BJ (cell line): ENCODE data around the gene ARGFX. TPM values are rescaled to one million over a fixed set of nuclear protein-coding genes. Genes with fewer than 3 reads are reported as not detected.
"Not testable (repeated sequence)": the region's sequence is repeated elsewhere in the genome, so short reads cannot be mapped to it uniquely, and the experiment has no call there.

Source experiments
- CTCF ChIA-PET: fragments of 350-600 bp; formaldehyde crosslinking; extraction: SDS; loops from one replicate; lab custom pipeline; 2021; ENCODE audit warnings: antibody characterized with exemption, inconsistent platforms; lab: Yijun Ruan, JAX
- POLR2A ChIA-PET: fragments of 300-600 bp; sonication (Branson Sonifier 250); formaldehyde crosslinking; extraction: SDS; loops from one replicate; lab custom pipeline; 2021; ENCODE audit warnings: antibody characterized with exemption; lab: Charles Lee
- DNase-seq: peaks from one replicate; pipeline ENCODE4 v3.0.0-alpha.2; 2011; ENCODE audit warnings: low read depth
- H3K27me3 ChIP-seq: 2 replicates; pipeline ENCODE4 v1.6.0; 2011; ENCODE audit warnings: low read length; ENCODE audit not compliant: control insufficient read depth, insufficient read depth
- H3K36me3 ChIP-seq: 2 replicates; pipeline ENCODE4 v1.5.1; 2011; ENCODE audit warnings: low read length; ENCODE audit not compliant: control insufficient read depth, insufficient read depth
- H3K4me3 ChIP-seq: 2 replicates; pipeline ENCODE4 v1.5.1; 2011; ENCODE audit warnings: low read depth, mild to moderate bottlenecking, control low read depth, low read length
- polyA plus RNA-seq: library from polyadenylated mRNA; depleted of rRNA; stranded (reverse); fragments of >200 nt; gene quantifications from 2 replicates; pipeline ENCODE4 v1.2.3, GENCODE V29; 2011
- TF ChIP-seq, protein P1 (sequence below): IDR thresholded peaks from 2 replicates; pipeline ENCODE4 v1.5.1; 2011; ENCODE audit warnings: low read depth, mild to moderate bottlenecking, control low read depth, inconsistent platforms, low read length, moderate library complexity; ENCODE audit not compliant: insufficient read depth

Gene ARGFX
- polyA plus RNA-seq, 1 experiment: not detected

GRCh38 chr3:121584418-121584817, 16.7 kb downstream of the ARGFX start:
- POLR2A ChIA-PET: no interaction called here
- DNase-seq: no peak
- Histone ChIP-seq H3K4me3 (no peak overlapping the region), H3K27me3 (no peaks in the 10 kb centered on the region), H3K36me3 (no peaks in the 10 kb centered on the region)
- TF ChIP-seq, protein P1, sequence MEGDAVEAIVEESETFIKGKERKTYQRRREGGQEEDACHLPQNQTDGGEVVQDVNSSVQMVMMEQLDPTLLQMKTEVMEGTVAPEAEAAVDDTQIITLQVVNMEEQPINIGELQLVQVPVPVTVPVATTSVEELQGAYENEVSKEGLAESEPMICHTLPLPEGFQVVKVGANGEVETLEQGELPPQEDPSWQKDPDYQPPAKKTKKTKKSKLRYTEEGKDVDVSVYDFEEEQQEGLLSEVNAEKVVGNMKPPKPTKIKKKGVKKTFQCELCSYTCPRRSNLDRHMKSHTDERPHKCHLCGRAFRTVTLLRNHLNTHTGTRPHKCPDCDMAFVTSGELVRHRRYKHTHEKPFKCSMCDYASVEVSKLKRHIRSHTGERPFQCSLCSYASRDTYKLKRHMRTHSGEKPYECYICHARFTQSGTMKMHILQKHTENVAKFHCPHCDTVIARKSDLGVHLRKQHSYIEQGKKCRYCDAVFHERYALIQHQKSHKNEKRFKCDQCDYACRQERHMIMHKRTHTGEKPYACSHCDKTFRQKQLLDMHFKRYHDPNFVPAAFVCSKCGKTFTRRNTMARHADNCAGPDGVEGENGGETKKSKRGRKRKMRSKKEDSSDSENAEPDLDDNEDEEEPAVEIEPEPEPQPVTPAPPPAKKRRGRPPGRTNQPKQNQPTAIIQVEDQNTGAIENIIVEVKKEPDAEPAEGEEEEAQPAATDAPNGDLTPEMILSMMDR: no peak
- CTCF ChIA-PET: no interaction called here

DNA sequence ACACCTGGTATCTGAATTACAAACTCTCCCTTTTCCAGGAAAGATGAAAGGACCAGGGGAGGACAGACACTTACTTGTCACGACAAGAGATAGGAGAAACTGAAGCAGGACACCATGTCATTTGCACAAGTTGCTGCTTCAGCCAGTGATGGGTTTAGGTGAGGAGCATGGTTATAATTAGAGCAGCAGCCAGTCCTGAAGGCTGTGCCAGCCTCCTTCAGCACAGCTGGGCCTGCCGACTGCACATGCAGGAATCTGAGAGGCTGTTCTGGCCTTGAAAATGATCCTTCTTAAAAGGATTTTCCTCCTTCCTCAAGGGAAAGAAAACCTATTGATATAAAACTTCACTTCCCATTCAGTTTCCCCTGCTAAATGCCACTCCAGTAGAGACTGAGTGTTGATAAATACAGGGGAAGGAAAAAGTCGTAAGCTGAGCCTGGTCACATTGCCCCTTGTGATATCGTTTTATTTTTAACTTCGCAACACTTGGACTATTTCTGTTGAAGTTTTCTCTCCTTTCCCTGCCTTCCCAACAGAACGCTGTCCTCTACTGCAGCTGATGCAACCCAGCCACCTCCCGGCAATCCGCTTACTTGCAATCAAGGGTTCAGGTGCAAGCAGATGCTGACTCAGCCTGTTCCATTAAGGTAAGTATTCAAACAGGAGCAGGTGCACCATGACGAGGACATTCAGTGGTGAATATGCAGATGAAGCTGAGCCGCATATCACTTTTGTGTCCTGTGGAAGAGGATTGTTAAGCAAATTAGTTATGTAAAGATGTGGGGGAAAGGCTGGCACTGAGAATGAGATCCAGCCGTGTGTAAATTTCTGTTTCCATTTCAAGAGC, 25.3 kb downstream of the ARGFX start, which contains the start of gene FBXO40:
Gene FBXO40 (plus strand): TSS at position 524 of the 847 bp plus-strand sequence. CDS start 27,197 bp downstream, outside the sequence.
- Histone ChIP-seq H3K4me3 (no peak within 1 kb of the TSS), H3K36me3 (no peaks in the 10 kb centered on the region), H3K27me3 (no peaks in the 10 kb centered on the region; the same call in 1 of the 2 replicates)
- CTCF ChIA-PET: no interaction called here
- no peak for DNase-seq
- TF ChIP-seq, protein P1: no peak
- POLR2A ChIA-PET: interaction anchor here (0.8 kb wide), 1 partner anchor 104 kb away, joined by 3 read pairs; no protein-coding TSS in a partner anchor

GRCh38 chr3:121593806-121594205, 26.1 kb downstream of the ARGFX start:
- DNase-seq, H3K27me3 ChIP-seq, H3K36me3 ChIP-seq, H3K4me3 ChIP-seq, CTCF ChIA-PET: not testable (repeated sequence)
- POLR2A ChIA-PET: interaction anchor here (0.8 kb wide), 1 partner anchor 103 kb away, joined by 3 read pairs; no protein-coding TSS in a partner anchor

GRCh38 chr3:121594850-121595249, 27.1 kb downstream of the ARGFX start:
- H3K36me3 ChIP-seq: no peaks in the 10 kb centered on the region
- CTCF ChIA-PET: no interaction called here
- TF ChIP-seq, protein P1: no peak
- H3K4me3 ChIP-seq: no peak overlapping the region
- POLR2A ChIA-PET: no interaction called here
- DNase-seq: no peak
- H3K27me3 ChIP-seq: no peaks in the 10 kb centered on the region; the same call in 1 of the 2 replicates

DNA sequence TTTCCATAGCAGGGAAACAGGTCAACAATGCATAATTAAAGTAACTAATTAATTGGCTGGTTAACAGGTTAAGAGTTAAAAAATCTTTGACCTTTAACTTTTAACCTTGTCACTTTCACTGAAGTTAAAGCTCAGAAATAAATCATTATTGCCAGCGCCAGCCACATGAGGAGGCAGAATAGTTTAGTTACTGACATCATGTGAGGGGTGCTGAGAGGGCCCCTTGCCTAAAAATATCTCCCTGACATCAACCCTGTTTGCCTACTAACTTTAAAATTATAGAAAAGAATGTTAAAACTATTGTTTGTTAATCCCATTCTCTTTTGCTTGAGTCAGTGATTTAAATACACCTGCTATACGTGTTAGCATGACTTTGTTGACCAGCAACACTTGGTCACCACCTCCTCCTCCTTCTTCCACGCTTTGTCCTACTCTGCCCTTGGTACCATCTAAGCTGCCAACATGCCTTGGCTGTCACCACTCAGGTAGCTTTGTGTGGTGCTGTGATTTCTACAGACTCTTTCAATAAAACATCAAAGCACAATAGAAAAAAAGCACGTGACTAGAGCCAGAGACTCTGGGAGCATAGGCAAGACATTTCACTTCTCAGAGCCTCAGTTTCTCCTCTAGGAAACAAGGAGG, 28.1 kb downstream of the ARGFX start:
- no peaks in the 10 kb centered on the region for H3K36me3 ChIP-seq
- ChIA-PET POLR2A (no interaction called here), CTCF (no interaction called here)
- no peak overlapping the region for H3K4me3 ChIP-seq
- no peaks in the 10 kb centered on the region; the same call in 1 of the 2 replicates for H3K27me3 ChIP-seq
- TF ChIP-seq, protein P1: no peak
- no peak for DNase-seq
